HepG2 (cell line): ENCODE results near the gene MLST8. TPM values are rescaled to one million over a fixed set of nuclear protein-coding genes. Genes with fewer than 3 reads are reported as not detected.

Experiments used
- ARNT2 ChIP-seq: sonication (generic); formaldehyde crosslinking; IDR thresholded peaks from 2 replicates; pipeline ENCODE4 v1.8.0; 2022; ENCODE audit warnings: mild to moderate bottlenecking, low read depth, missing genetic modification reagents, moderate library complexity
- ATF7 ChIP-seq, 2 experiments: fragments of 450-650 bp in 1 of 2; sonication (generic) in 1 of 2; formaldehyde crosslinking in 1 of 2; IDR thresholded peaks; 2 replicates each; pipeline versions ENCODE4 v1.4.0 to v1.6.1; 2016 to 2020; ENCODE audit warnings: antibody characterized with exemption in 1 of 2, mild to moderate bottlenecking in 1 of 2, missing genetic modification reagents in 1 of 2
- CREBL2 ChIP-seq: sonication (generic); formaldehyde crosslinking; IDR thresholded peaks from 2 replicates; pipeline ENCODE4 v1.8.1; 2023; ENCODE audit warnings: missing genetic modification reagents, mild to moderate bottlenecking, borderline replicate concordance
- ERF ChIP-seq: IDR thresholded peaks from 2 replicates; pipeline ENCODE4 v1.6.1; 2018; ENCODE audit warnings: missing biosample characterization, missing genetic modification reagents
- GATAD2A ChIP-seq: IDR thresholded peaks from 2 replicates; pipeline ENCODE4 v1.6.1; 2016
- GFI1 ChIP-seq: sonication (generic); formaldehyde crosslinking; IDR thresholded peaks from 2 replicates; pipeline ENCODE4 v1.5.0; 2020; ENCODE audit warnings: missing genetic modification reagents, mild to moderate bottlenecking, borderline replicate concordance
- GZF1 ChIP-seq: sonication (generic); formaldehyde crosslinking; IDR thresholded peaks from 2 replicates; pipeline ENCODE4 v1.5.1; 2020; ENCODE audit warnings: mild to moderate bottlenecking, missing genetic modification reagents
- HNF4A ChIP-seq: sonication (generic); formaldehyde crosslinking; IDR thresholded peaks from 2 replicates; pipeline ENCODE4 v1.4.0; 2020; ENCODE audit warnings: missing genetic modification reagents
- MAFK ChIP-seq, 2 experiments: IDR thresholded peaks in 1 of 2; conservative IDR thresholded peaks in 1 of 2; 2 replicates each; pipeline ENCODE4 v1.6.1; 2011; ENCODE audit warnings: improper control_type of control experiment in 2 of 2, low read length in 2 of 2
- MAZ ChIP-seq, 2 experiments: sonication (generic) in 1 of 2; formaldehyde crosslinking in 1 of 2; IDR thresholded peaks; 2 replicates each; pipeline versions ENCODE4 v1.5.0 to v1.6.1; 2012 to 2020; ENCODE audit warnings: low read depth in 2 of 2, mild to moderate bottlenecking in 2 of 2, borderline replicate concordance in 1 of 2, improper control_type of control experiment in 1 of 2, low read length in 1 of 2, missing genetic modification reagents in 1 of 2, moderate library complexity in 1 of 2
- NONO ChIP-seq, 2 experiments: fragments of 450-650 bp in 1 of 2; sonication (generic) in 1 of 2; formaldehyde crosslinking in 1 of 2; IDR thresholded peaks in 1 of 2; conservative IDR thresholded peaks in 1 of 2; 2 replicates each; pipeline versions ENCODE4 v1.6.1 to v1.8.0; 2017 to 2022; ENCODE audit warnings: mild to moderate bottlenecking in 1 of 2, missing genetic modification reagents in 1 of 2, moderate library complexity in 1 of 2
- NR2F1 ChIP-seq, 2 experiments: fragments of 450-650 bp in 1 of 2; formaldehyde crosslinking in 1 of 2; IDR thresholded peaks; 2 replicates each; pipeline versions ENCODE4 v1.5.0 to v1.6.1; 2016 to 2020; ENCODE audit warnings: mild to moderate bottlenecking in 1 of 2, missing compliant biosample characterization in 1 of 2, missing genetic modification reagents in 1 of 2, moderate library complexity in 1 of 2
- PRPF4 ChIP-seq: fragments of 200-400 bp; formaldehyde crosslinking; IDR thresholded peaks from 2 replicates; pipeline ENCODE4 v1.6.1; 2016; ENCODE audit warnings: low read length, low read depth; ENCODE audit not compliant: poor library complexity, severe bottlenecking
- RAD21 ChIP-seq: fragments of 450-650 bp; formaldehyde crosslinking; IDR thresholded peaks from 2 replicates; pipeline ENCODE4 v1.5.0; 2020; ENCODE audit warnings: mild to moderate bottlenecking
- SAFB2 ChIP-seq: sonication (generic); formaldehyde crosslinking; IDR thresholded peaks from 2 replicates; pipeline ENCODE4 v1.5.1; 2020; ENCODE audit warnings: missing genetic modification reagents, low read depth, mild to moderate bottlenecking, borderline replicate concordance
- SAP130 ChIP-seq: IDR thresholded peaks from 2 replicates; pipeline ENCODE4 v1.6.1; 2016; ENCODE audit warnings: low read depth
- SKIL ChIP-seq: sonication (generic); formaldehyde crosslinking; IDR thresholded peaks from 2 replicates; pipeline ENCODE4 v1.8.0; 2022; ENCODE audit warnings: missing genetic modification reagents, mild to moderate bottlenecking, moderate library complexity, borderline replicate concordance
- SMAD1 ChIP-seq: sonication (generic); formaldehyde crosslinking; IDR thresholded peaks from 2 replicates; pipeline ENCODE4 v1.4.0; 2020; ENCODE audit warnings: missing genetic modification reagents, low read depth, mild to moderate bottlenecking, borderline replicate concordance
- SP140L ChIP-seq: sonication (generic); formaldehyde crosslinking; IDR thresholded peaks from 2 replicates; pipeline ENCODE4 v1.4.0; 2020; ENCODE audit warnings: missing genetic modification reagents, borderline replicate concordance
- WIZ ChIP-seq: sonication (generic); formaldehyde crosslinking; IDR thresholded peaks from 2 replicates; pipeline ENCODE4 v1.5.1; 2020; ENCODE audit warnings: mild to moderate bottlenecking, missing genetic modification reagents
- ZNF275 ChIP-seq: sonication (generic); formaldehyde crosslinking; IDR thresholded peaks from 2 replicates; pipeline ENCODE4 v1.8.0; 2022; ENCODE audit warnings: missing genetic modification reagents, mild to moderate bottlenecking, inconsistent platforms, borderline replicate concordance
- ZNF430 ChIP-seq: sonication (generic); formaldehyde crosslinking; IDR thresholded peaks from 2 replicates; pipeline ENCODE4 v1.9.0; 2021; ENCODE audit warnings: mild to moderate bottlenecking, missing genetic modification reagents
- ZNF530 ChIP-seq: sonication (generic); formaldehyde crosslinking; IDR thresholded peaks from 2 replicates; pipeline ENCODE4 v1.5.0; 2020; ENCODE audit warnings: low read depth, mild to moderate bottlenecking, missing genetic modification reagents
- ZNF546 ChIP-seq: sonication (generic); formaldehyde crosslinking; conservative IDR thresholded peaks from 2 replicates; pipeline ENCODE4 v1.8.1; 2023; ENCODE audit warnings: mild to moderate bottlenecking, missing genetic modification reagents
- ZNF605 ChIP-seq: sonication (generic); formaldehyde crosslinking; IDR thresholded peaks from 2 replicates; pipeline ENCODE4 v1.8.0; 2022; ENCODE audit warnings: mild to moderate bottlenecking, missing genetic modification reagents
- ZSCAN12 ChIP-seq: sonication (generic); formaldehyde crosslinking; IDR thresholded peaks from 2 replicates; pipeline ENCODE4 v1.9.0; 2021; ENCODE audit warnings: mild to moderate bottlenecking, missing genetic modification reagents
- polyA plus RNA-seq, 8 experiments: library from polyadenylated mRNA; depleted of rRNA in 3 of 8; stranded (reverse) in 7 of 8; unstranded in 1 of 8; fragments of >200 nt; fragmentation: Illumina TruSeq in 4 of 8; extraction: Trizol in 4 of 8; gene quantifications; 2 replicates each; pipeline versions ENCODE4 v1.2.1 to v1.2.3, GENCODE V29; 2011 to 2016; ENCODE audit warnings: low read depth in 4 of 8, missing spikeins in 1 of 8, mixed read lengths in 1 of 8; ENCODE audit not compliant: insufficient read depth in 1 of 8
- total RNA-seq, 5 experiments: library from RNA; depleted of rRNA; stranded (reverse); fragments of >200 nt; fragmentation: Illumina TruSeq; extraction: Trizol; gene quantifications; 2 replicates each; pipeline ENCODE4 v1.2.3, GENCODE V29; 2016; ENCODE audit warnings: low read depth in 1 of 5

MLST8 gene
- total and polyA plus RNA-seq, 2 of the 13 experiments (the other 11 are each of a cell fraction or from before 2014, with no cell fraction given): 30.8 to 72.7 TPM

- no peak for TF ChIP-seq MAZ (IDR thresholded peaks at IDR 0.05; ENCODE audit: borderline replicate concordance, low read depth, low read length)
- no peak for TF ChIP-seq MAZ (CRISPR knock-in tag; IDR thresholded peaks at IDR 0.05; ENCODE audit: low read depth)
- TF ChIP-seq GATAD2A (CRISPR knock-in tag): no peak
- TF ChIP-seq SP140L (CRISPR knock-in tag): no peak
- TF ChIP-seq PRPF4: no peak
- no peak for TF ChIP-seq SAFB2
- TF ChIP-seq RAD21 (CRISPR knock-in tag): no peak
- TF ChIP-seq SKIL (CRISPR knock-in tag): 0 out of 2 replicates have a peak, but pooled peaks have one; percentile 6
- no peak for TF ChIP-seq WIZ
- TF ChIP-seq ZNF530 (CRISPR knock-in tag): no peak
- TF ChIP-seq SAP130 (CRISPR knock-in tag): no peak; the same call in 1 of the 2 replicates
- TF ChIP-seq GZF1: no peak
- TF ChIP-seq ZSCAN12 (CRISPR knock-in tag): no peak
- no peak for TF ChIP-seq ZNF430 (CRISPR knock-in tag)
- no peak for TF ChIP-seq HNF4A
- TF ChIP-seq ATF7 (IDR thresholded peaks at IDR 0.05): no peak
- TF ChIP-seq ATF7 (CRISPR knock-in tag; IDR thresholded peaks at IDR 0.05): no peak
- TF ChIP-seq ZNF546: 0 out of 2 replicates have a peak, but pooled peaks have one; percentile 13
- no peak for TF ChIP-seq MAFK (conservative IDR thresholded peaks at IDR 0.05 in 1 of 2, IDR thresholded peaks at IDR 0.05 in 1 of 2; ENCODE audit: low read length in 2 of 2)
- TF ChIP-seq NONO (IDR thresholded peaks at IDR 0.05): no peak
- TF ChIP-seq NONO (CRISPR knock-in tag; conservative IDR thresholded peaks at IDR 0.05): 0 out of 2 replicates have a peak, but pooled peaks have one; percentile 48
- TF ChIP-seq CREBL2 (CRISPR knock-in tag): no peak
- TF ChIP-seq ZNF275 (CRISPR knock-in tag): no peak
- no peak for TF ChIP-seq GFI1 (CRISPR knock-in tag)
- TF ChIP-seq ARNT2: no peak
- TF ChIP-seq ZNF605: no peak
- TF ChIP-seq ERF (CRISPR knock-in tag): no peak
- TF ChIP-seq SMAD1 (CRISPR knock-in tag): no peak
- TF ChIP-seq NR2F1 (CRISPR knock-in tag; IDR thresholded peaks at IDR 0.05): peak in 1 of 2 experiments; percentile 28; a peak in 1 of 4 replicates
These were observed 49.0 kb upstream of the MLST8 start (continued) for GRCh38 chr16:2155977-2156848.
